WTC11 (cell line): ENCODE data around the gene HHAT.

Experiments
- CREM ChIP-seq: sonication (generic); formaldehyde crosslinking; IDR thresholded peaks from 2 replicates; pipeline ENCODE4 v1.8.1; 2022; ENCODE audit warnings: mild to moderate bottlenecking, missing genetic modification reagents, moderate library complexity
- FOXP1 ChIP-seq: sonication (generic); formaldehyde crosslinking; IDR thresholded peaks from 2 replicates; pipeline ENCODE4 v1.8.0; 2022; ENCODE audit warnings: missing genetic modification reagents, mild to moderate bottlenecking, moderate library complexity, borderline replicate concordance
- IRF1 ChIP-seq: sonication (generic); formaldehyde crosslinking; IDR thresholded peaks from 2 replicates; pipeline ENCODE4 v1.8.0; 2023; ENCODE audit warnings: missing genetic modification reagents
- JUN ChIP-seq: sonication (generic); formaldehyde crosslinking; IDR thresholded peaks from 2 replicates; pipeline ENCODE4 v1.8.0; 2023; ENCODE audit warnings: mild to moderate bottlenecking, missing genetic modification reagents
- MAX ChIP-seq: sonication (generic); formaldehyde crosslinking; IDR thresholded peaks from 2 replicates; pipeline ENCODE4 v1.8.0; 2022; ENCODE audit warnings: mild to moderate bottlenecking, missing genetic modification reagents
- NR1H2 ChIP-seq: sonication (generic); formaldehyde crosslinking; IDR thresholded peaks from 2 replicates; pipeline ENCODE4 v1.9.0; 2021; ENCODE audit warnings: mild to moderate bottlenecking, moderate library complexity, missing genetic modification reagents
- SMAD4 ChIP-seq: sonication (generic); formaldehyde crosslinking; IDR thresholded peaks from 2 replicates; pipeline ENCODE4 v1.8.0; 2022; ENCODE audit warnings: mild to moderate bottlenecking, missing genetic modification reagents
- SP1 ChIP-seq: sonication (generic); formaldehyde crosslinking; conservative IDR thresholded peaks from 2 replicates; pipeline ENCODE4 v1.8.1; 2022; ENCODE audit warnings: missing genetic modification reagents
- TCF7 ChIP-seq: sonication (generic); formaldehyde crosslinking; IDR thresholded peaks from 2 replicates; pipeline ENCODE4 v1.8.0; 2022; ENCODE audit warnings: mild to moderate bottlenecking, low read depth, missing genetic modification reagents, moderate library complexity
- TEAD4 ChIP-seq: sonication (generic); formaldehyde crosslinking; IDR thresholded peaks from 2 replicates; pipeline ENCODE4 v1.8.0; 2022; ENCODE audit warnings: mild to moderate bottlenecking, missing genetic modification reagents
- ZNF416 ChIP-seq: fragments of 250-450 bp; sonication (Bioruptor Pico); IDR thresholded peaks from 2 replicates; pipeline ENCODE4 v1.9.0; 2021; ENCODE audit warnings: mild to moderate bottlenecking, inconsistent platforms
- ZNF671 ChIP-seq: fragments of 250-450 bp; sonication (Bioruptor Pico); IDR thresholded peaks from 2 replicates; pipeline ENCODE4 v1.8.0; 2021; ENCODE audit warnings: mild to moderate bottlenecking
- TF ChIP-seq, protein P1 (sequence below): fragments of 200-600 bp; IDR thresholded peaks from 2 replicates; pipeline ENCODE4 v1.8.0; 2022; ENCODE audit warnings: antibody characterized with exemption
- TF ChIP-seq, protein P2 (sequence below): fragments of 250-450 bp; sonication (Bioruptor Pico); conservative IDR thresholded peaks from 2 replicates; pipeline ENCODE4 v1.9.0; 2021; ENCODE audit warnings: mild to moderate bottlenecking

DNA sequence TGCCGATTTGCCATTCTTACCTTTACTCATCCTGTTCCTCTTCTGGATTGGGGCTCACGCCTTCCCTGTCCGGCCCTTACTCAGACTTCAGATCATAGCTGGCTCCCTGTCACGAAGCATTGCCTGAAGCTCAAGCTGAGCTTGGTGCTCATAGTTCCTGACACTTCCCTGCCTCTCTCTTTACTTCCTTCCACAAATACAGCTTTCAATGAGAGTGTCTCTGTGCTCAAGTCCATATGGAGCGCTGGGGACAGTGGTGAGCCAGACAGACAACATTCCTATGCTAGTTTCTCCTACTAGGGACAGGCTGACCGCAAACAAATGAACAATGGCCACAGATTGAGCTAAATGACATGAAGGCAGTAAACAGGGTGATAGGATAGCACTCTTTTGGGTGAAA, 38.1 kb downstream of the HHAT start:
- TF ChIP-seq, protein P1, sequence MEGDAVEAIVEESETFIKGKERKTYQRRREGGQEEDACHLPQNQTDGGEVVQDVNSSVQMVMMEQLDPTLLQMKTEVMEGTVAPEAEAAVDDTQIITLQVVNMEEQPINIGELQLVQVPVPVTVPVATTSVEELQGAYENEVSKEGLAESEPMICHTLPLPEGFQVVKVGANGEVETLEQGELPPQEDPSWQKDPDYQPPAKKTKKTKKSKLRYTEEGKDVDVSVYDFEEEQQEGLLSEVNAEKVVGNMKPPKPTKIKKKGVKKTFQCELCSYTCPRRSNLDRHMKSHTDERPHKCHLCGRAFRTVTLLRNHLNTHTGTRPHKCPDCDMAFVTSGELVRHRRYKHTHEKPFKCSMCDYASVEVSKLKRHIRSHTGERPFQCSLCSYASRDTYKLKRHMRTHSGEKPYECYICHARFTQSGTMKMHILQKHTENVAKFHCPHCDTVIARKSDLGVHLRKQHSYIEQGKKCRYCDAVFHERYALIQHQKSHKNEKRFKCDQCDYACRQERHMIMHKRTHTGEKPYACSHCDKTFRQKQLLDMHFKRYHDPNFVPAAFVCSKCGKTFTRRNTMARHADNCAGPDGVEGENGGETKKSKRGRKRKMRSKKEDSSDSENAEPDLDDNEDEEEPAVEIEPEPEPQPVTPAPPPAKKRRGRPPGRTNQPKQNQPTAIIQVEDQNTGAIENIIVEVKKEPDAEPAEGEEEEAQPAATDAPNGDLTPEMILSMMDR = no peak
- TF ChIP-seq ZNF671 (CRISPR knock-in tag) = no peak
- no peak for TF ChIP-seq FOXP1 (CRISPR knock-in tag)
- TF ChIP-seq SP1 (CRISPR knock-in tag) = no peak
- TF ChIP-seq MAX = no peak
- no peak for TF ChIP-seq JUN (CRISPR knock-in tag)
- TF ChIP-seq NR1H2 (CRISPR knock-in tag) = no peak
- no peak for TF ChIP-seq TEAD4 (CRISPR knock-in tag)
- TF ChIP-seq CREM (CRISPR knock-in tag) = no peak
- TF ChIP-seq SMAD4 (CRISPR knock-in tag) = no peak
- TF ChIP-seq, protein P2, sequence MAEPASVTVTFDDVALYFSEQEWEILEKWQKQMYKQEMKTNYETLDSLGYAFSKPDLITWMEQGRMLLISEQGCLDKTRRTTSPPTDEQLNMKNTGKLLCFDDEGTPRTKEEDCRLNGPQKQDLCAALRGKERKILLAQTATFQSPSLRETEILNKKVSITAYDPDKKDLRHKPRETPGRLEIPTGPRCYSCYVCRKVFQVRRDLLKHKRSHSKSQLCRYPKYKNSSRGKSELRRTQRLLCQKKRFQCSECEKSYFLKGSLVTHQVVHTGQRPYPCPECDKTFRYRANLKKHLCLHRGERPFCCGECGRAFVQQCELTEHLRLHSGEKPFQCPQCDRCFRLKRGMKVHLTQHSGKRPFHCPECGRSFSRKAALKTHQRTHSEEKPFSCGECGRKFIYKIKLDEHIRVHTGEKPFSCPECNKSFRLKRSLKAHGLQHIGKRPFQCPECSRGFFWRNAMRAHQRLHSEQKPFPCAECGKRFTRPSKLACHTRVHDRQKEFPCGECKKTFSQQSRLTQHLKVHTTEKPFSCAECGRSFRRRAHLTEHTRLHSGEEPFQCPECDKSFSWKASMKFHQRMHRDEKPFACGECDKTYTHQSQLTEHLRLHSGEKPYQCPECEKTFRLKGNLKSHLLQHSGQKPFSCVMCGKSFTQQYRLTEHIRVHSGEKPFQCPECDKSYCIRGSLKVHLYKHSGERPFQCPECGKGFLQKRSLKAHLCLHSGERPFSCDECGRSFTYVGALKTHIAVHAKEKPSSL (CRISPR knock-in tag) = no peak
- no peak for TF ChIP-seq IRF1
- TF ChIP-seq ZNF416 (CRISPR knock-in tag) = no peak
- no peak for TF ChIP-seq TCF7 (CRISPR knock-in tag)
